Measurements from ENCODE around the gene WFIKKN2. TPM values are rescaled to one million over a fixed set of nuclear protein-coding genes. Genes with fewer than 3 reads are reported as not detected.

The WFIKKN2 gene
- total and polyA plus RNA-seq, 2 of the 8 experiments (the other 6 are each of a cell fraction or from before 2014, with no cell fraction given), result 0.07 to 0.30 TPM

DNA sequence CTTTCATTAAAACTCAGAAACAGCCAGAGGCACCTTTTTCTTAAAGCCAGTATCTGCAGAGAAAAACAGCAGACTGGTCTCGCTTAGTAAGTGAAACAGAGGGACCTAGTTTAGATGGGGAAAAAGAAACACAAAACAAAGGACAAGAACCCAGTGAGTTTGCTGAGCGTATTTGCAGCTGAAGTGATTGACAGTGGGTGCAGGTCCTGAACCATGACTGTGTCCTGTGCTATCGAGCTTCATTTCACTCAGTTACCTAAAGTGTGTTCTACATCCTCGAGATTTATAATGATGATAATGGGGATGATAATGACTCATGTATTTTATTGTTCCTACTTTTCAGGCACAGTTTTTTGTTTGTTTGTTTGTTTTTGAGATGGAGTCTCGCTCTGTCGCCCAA, 31.7 kb upstream of the WFIKKN2 start:
- no peak overlapping the region for H3K4me2 ChIP-seq (ENCODE audit: insufficient read depth in 1 of 2, low read depth in 2 of 2, low read length in 2 of 2)
- no peaks in the 10 kb centered on the region for H3K9me3 ChIP-seq (ENCODE audit: insufficient read depth in 2 of 2, low read depth in 1 of 2, low read length in 1 of 2)
- no peak overlapping the region for H2BK5ac ChIP-seq (ENCODE audit: low read depth, low read length)
- DNase-seq (ENCODE audit: low read depth in 1 of 2, low spot score in 2 of 2), result no peak
- ChIA-PET CTCF (ENCODE audit: partially characterized antibody) (interaction anchor here (0.7 to 11.5 kb wide), 9 partner anchors 12 to 146 kb away, joined by 3 to 130 read pairs (median 5); no protein-coding TSS in a partner anchor), POLR2A (ENCODE audit: partially characterized antibody) (interaction anchor here (1.0 kb wide), 1 partner anchor 13 kb away, joined by 3 read pairs; no protein-coding TSS in a partner anchor)
- no peaks in the 10 kb centered on the region for H3K36me3 ChIP-seq (ENCODE audit: control insufficient read depth in 2 of 4, insufficient read depth in 4 of 4, low read length in 3 of 4)
- no peak overlapping the region for H2AK5ac ChIP-seq (ENCODE audit: low read depth, low read length)
- H3K4me3 ChIP-seq (ENCODE audit: extremely low read depth in 1 of 4, insufficient read depth in 2 of 4, low read depth in 3 of 4, low read length in 4 of 4), result no peak overlapping the region
- WGBS, 2 experiments (ENCODE audit: extremely low coverage in 1 of 2, insufficient coverage in 1 of 2, insufficient read length in 1 of 2, insufficient replicate concordance in 2 of 2, low coverage in 1 of 2, low lambda C conversion rate in 2 of 2, missing lambda C conversion rate in 1 of 2), result 85% methylated on average over 6 of the region's 6 CpGs; no CpG with 5 or more reads in 1 of the 2 experiments
- H4K5ac ChIP-seq (ENCODE audit: insufficient read length, low read depth, low read length), result no peak overlapping the region
- no peak overlapping the region for H3K14ac ChIP-seq (ENCODE audit: insufficient read length)
- H3K27ac ChIP-seq (ENCODE audit: low read depth, low read length), result no peak overlapping the region
- no peak overlapping the region for H2BK15ac ChIP-seq (ENCODE audit: low read length)
- no peak overlapping the region for H2BK120ac ChIP-seq (replicated peaks; ENCODE audit: low read depth, low read length)
- no peak overlapping the region for H3K18ac ChIP-seq (ENCODE audit: extremely low read depth, low read length)
- H3K9ac ChIP-seq (replicated peaks in 1 of 4; ENCODE audit: extremely low read depth in 1 of 4, low read depth in 3 of 4, low read length in 3 of 4), result no peak overlapping the region
- no peak overlapping the region for H4K91ac ChIP-seq (replicated peaks; ENCODE audit: insufficient read length, low read length)
- no peak overlapping the region for H3K56ac ChIP-seq (replicated peaks; ENCODE audit: insufficient read length, low read depth, low read length)
- no peak overlapping the region for H3K4ac ChIP-seq (replicated peaks; ENCODE audit: insufficient read length, low read depth, low read length)
- no peak for TF ChIP-seq RAD21 (IDR thresholded peaks at IDR 0.05 in 1 of 2, conservative IDR thresholded peaks at IDR 0.05 in 1 of 2; ENCODE audit: low read depth in 2 of 2, low read length in 2 of 2)
- TF ChIP-seq, protein P1, sequence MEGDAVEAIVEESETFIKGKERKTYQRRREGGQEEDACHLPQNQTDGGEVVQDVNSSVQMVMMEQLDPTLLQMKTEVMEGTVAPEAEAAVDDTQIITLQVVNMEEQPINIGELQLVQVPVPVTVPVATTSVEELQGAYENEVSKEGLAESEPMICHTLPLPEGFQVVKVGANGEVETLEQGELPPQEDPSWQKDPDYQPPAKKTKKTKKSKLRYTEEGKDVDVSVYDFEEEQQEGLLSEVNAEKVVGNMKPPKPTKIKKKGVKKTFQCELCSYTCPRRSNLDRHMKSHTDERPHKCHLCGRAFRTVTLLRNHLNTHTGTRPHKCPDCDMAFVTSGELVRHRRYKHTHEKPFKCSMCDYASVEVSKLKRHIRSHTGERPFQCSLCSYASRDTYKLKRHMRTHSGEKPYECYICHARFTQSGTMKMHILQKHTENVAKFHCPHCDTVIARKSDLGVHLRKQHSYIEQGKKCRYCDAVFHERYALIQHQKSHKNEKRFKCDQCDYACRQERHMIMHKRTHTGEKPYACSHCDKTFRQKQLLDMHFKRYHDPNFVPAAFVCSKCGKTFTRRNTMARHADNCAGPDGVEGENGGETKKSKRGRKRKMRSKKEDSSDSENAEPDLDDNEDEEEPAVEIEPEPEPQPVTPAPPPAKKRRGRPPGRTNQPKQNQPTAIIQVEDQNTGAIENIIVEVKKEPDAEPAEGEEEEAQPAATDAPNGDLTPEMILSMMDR (IDR thresholded peaks at IDR 0.05; ENCODE audit: control extremely low read depth in 1 of 3, insufficient read depth in 1 of 3, low read depth in 1 of 3, low read length in 3 of 3), result no peak
- TF ChIP-seq, protein P2, sequence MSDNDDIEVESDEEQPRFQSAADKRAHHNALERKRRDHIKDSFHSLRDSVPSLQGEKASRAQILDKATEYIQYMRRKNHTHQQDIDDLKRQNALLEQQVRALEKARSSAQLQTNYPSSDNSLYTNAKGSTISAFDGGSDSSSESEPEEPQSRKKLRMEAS (IDR thresholded peaks at IDR 0.05), result no peak
- no peaks in the 10 kb centered on the region for H3K27me3 ChIP-seq (replicated peaks in 1 of 4; ENCODE audit: control insufficient read depth in 3 of 4, extremely low read depth in 1 of 4, insufficient read depth in 3 of 4, low read length in 3 of 4)
- no peak for FAIRE-seq
- H2BK20ac ChIP-seq (ENCODE audit: low read length), result no peak overlapping the region
- no peaks in the 10 kb centered on the region for H4K20me1 ChIP-seq (replicated peaks in 1 of 2; ENCODE audit: control insufficient read depth in 1 of 2, insufficient read depth in 2 of 2, low read length in 2 of 2)
- H2BK12ac ChIP-seq (ENCODE audit: low read depth, low read length), result no peak overlapping the region
- peak overlapping the region; percentile 7 for H2AFZ ChIP-seq (ENCODE audit: low read length)
- no peaks in the 10 kb centered on the region for H3K79me2 ChIP-seq (ENCODE audit: control insufficient read depth in 1 of 2, insufficient read depth in 2 of 2, low read length in 2 of 2)
- H3K4me1 ChIP-seq (replicated peaks in 1 of 4; ENCODE audit: control insufficient read depth in 3 of 4, insufficient read depth in 4 of 4, low read length in 3 of 4), result peaks cover 0 to 3% (median 0%) of the 10 kb centered on the region in 4 experiments; a peak in 4 of 7 replicates
- no peak overlapping the region for H3K23ac ChIP-seq (ENCODE audit: insufficient read length)
- no peaks in the 10 kb centered on the region for H3K23me2 ChIP-seq (ENCODE audit: low read depth, low read length)
- H3K79me1 ChIP-seq (ENCODE audit: low read depth, low read length), result no peaks in the 10 kb centered on the region
- H4K8ac ChIP-seq (ENCODE audit: extremely low read depth, insufficient read depth, low read length), result no peak overlapping the region

Measured in H1 (cell line).